Tibial nerve (tissue), 4 donors: Measurements from ENCODE around the gene TRPM2. TPM values are rescaled to one million over a fixed set of nuclear protein-coding genes. Genes with fewer than 3 reads are reported as not detected.

Experiments used
- DNase-seq, 2 donors: peaks; one replicate each; pipeline ENCODE4 v3.0.0-alpha.2; 2019; ENCODE audit warnings: low spot score in 2 of 2
- H3K27ac ChIP-seq, 4 donors: fragments of 200-600 bp; sonication (generic) in 3 of 4; one replicate each; pipeline ENCODE4 v1.5.1; 2017 to 2019; ENCODE audit warnings: mild to moderate bottlenecking in 1 of 4
- H3K27me3 ChIP-seq, 2 donors: fragments of 200-600 bp; sonication (generic) in 1 of 2; one replicate each; pipeline versions ENCODE4 v1.5.1 to v1.6.0; 2017 to 2019
- H3K36me3 ChIP-seq, 3 donors: fragments of 200-600 bp; sonication (generic); one replicate each; pipeline ENCODE4 v1.5.1; 2018 to 2019
- H3K4me1 ChIP-seq, 4 donors: fragments of 200-600 bp; sonication (generic) in 3 of 4; one replicate each; pipeline ENCODE4 v1.5.1; 2017 to 2019
- H3K4me3 ChIP-seq, 4 donors: fragments of 200-600 bp; sonication (generic) in 3 of 4; one replicate each; pipeline ENCODE4 v1.5.1; 2017 to 2019; ENCODE audit warnings: mild to moderate bottlenecking in 1 of 4, moderate library complexity in 1 of 4
- H3K9me3 ChIP-seq, 4 donors: fragments of 200-600 bp; sonication (generic) in 3 of 4; one replicate each; pipeline ENCODE4 v1.5.1; 2017 to 2019
- EP300 ChIP-seq, 2 donors: sonication (generic); formaldehyde crosslinking; IDR thresholded peaks; one replicate each; pipeline ENCODE4 v1.6.1; 2017; ENCODE audit warnings: antibody characterized with exemption in 2 of 2, mild to moderate bottlenecking in 1 of 2
- POLR2A ChIP-seq, 2 donors: fragments of 450-650 bp; IDR thresholded peaks; one replicate each; pipeline ENCODE4 v1.6.1; 2017; ENCODE audit warnings: antibody characterized with exemption in 2 of 2, mild to moderate bottlenecking in 2 of 2, moderate library complexity in 2 of 2
- WGBS, 2 donors: methylation state at CpG; one replicate each; pipeline ENCODE4 v1.1.5; 2018; 5-methylcytosine and 5-hydroxymethylcytosine counted together
- total RNA-seq, 4 donors: library from RNA; depleted of rRNA; stranded (reverse); fragments of >200 nt; gene quantifications; one replicate each; pipeline ENCODE4 v1.1.0, GENCODE V29; 2016
- TF ChIP-seq, protein P1 (sequence below), 5 experiments: fragments of 200-600 bp in 3 of 5; fragments of 450-650 bp in 2 of 5; sonication (generic) in 3 of 5; IDR thresholded peaks; one replicate each; pipeline ENCODE4 v1.5.1; 2016 to 2019; ENCODE audit warnings: antibody characterized with exemption in 5 of 5, mild to moderate bottlenecking in 3 of 5, moderate library complexity in 2 of 5

The TRPM2 gene
- total RNA-seq, 4 donors from 2014 or later, result 4.9 to 10.3 (median 7.8) TPM

DNA sequence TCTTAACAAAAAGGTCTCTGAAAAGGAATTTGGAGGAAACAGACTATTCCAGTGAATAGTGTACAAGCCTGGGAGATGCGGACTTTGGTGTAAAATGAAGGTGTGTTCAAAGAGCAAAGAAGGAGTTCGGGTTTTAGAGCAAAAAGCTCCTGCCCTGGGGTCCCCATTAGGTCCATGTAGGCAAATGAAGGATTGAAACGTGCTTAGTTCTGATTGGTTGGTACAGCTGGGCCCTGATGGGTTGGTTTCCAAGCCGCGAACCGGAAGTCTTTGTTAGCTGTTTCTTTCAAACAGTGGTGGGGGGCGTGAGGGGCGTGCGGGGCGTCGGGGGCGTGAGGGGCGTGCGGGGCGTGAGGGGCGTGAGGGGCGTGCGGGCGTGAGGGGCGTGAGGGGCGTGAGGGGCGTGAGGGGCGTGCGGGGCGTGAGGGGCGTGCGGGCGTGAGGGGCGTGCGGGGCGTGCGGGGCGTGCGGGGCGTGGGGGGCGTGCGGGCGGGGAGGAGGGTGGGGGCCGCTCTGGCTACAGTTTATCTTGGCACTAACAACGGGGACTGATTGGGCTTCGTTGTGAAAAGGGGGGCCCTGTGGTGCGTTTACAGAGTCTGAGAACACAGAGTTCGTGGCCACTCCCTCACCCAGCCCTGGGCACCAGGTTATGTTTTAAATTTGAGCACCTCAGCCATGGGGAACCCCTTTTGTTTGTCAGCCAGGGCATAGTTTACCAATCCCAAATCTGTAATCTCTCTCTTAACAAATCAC is 131.3 kb downstream of the TRPM2 start:
- Histone ChIP-seq H3K27ac (no peak overlapping the region), H3K36me3 (no peaks in the 10 kb centered on the region), H3K4me1 (no peaks in the 10 kb centered on the region), H3K27me3 (no peaks in the 10 kb centered on the region), H3K4me3 (no peak overlapping the region), H3K9me3 (peaks cover 0 to 4% (median 0%) of the 10 kb centered on the region in 4 donors)
- TF ChIP-seq, protein P1, sequence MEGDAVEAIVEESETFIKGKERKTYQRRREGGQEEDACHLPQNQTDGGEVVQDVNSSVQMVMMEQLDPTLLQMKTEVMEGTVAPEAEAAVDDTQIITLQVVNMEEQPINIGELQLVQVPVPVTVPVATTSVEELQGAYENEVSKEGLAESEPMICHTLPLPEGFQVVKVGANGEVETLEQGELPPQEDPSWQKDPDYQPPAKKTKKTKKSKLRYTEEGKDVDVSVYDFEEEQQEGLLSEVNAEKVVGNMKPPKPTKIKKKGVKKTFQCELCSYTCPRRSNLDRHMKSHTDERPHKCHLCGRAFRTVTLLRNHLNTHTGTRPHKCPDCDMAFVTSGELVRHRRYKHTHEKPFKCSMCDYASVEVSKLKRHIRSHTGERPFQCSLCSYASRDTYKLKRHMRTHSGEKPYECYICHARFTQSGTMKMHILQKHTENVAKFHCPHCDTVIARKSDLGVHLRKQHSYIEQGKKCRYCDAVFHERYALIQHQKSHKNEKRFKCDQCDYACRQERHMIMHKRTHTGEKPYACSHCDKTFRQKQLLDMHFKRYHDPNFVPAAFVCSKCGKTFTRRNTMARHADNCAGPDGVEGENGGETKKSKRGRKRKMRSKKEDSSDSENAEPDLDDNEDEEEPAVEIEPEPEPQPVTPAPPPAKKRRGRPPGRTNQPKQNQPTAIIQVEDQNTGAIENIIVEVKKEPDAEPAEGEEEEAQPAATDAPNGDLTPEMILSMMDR (IDR thresholded peaks at IDR 0.05), result no peak
- TF ChIP-seq POLR2A (IDR thresholded peaks at IDR 0.05) (no peak), EP300 (IDR thresholded peaks at IDR 0.05) (no peak)
- no peak for DNase-seq
- WGBS, 2 donors, result 83 to 86% methylated on average over 24 to 30 of the region's 43 CpGs

DNA sequence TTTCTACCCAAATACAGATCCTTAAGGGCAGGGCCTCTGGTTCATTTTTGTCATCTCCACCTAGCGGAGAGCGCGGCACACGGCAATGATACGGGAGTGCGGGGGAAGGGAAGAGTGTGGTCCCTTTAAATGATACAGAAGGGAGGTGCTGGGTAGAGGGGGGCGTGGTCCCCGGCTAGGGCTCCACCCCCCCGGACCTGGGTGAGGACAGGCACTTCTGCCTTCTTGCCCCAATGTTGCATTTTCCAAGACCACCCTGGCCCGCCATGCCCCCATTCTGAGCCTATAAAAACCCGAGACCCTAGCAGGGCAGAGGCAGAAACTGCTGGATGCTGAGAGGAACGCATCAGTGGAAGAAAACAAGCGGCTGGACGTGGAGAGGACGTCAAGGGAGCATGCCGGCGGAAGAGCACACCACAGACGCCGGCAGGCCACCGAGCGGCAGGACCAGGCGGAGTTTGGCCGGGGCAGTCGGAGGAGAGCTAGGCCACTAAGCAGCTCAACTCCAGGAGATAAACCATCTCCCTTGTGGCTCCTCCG is 131.9 kb downstream of the TRPM2 start:
- Histone ChIP-seq H3K4me3 (peak overlapping the region in 1 of 4 donors; percentile 27), H3K9me3 (peaks cover 0 to 5% (median 0%) of the 10 kb centered on the region in 4 donors), H3K27ac (no peak overlapping the region), H3K36me3 (no peaks in the 10 kb centered on the region), H3K27me3 (no peaks in the 10 kb centered on the region), H3K4me1 (no peaks in the 10 kb centered on the region)
- WGBS, 2 donors, result 68 to 76% methylated on average over 25 of the region's 25 CpGs
- no peak for TF ChIP-seq POLR2A (IDR thresholded peaks at IDR 0.05)
- TF ChIP-seq, protein P1 (IDR thresholded peaks at IDR 0.05), result peak in 1 of 5 experiments; percentile 12
- peak in 1 of 2 donors; percentile 17 for DNase-seq

- no peaks in the 10 kb centered on the region for H3K4me1 ChIP-seq
- no peak for TF ChIP-seq POLR2A (IDR thresholded peaks at IDR 0.05)
- TF ChIP-seq, protein P1 (IDR thresholded peaks at IDR 0.05), result no peak
- TF ChIP-seq EP300 (IDR thresholded peaks at IDR 0.05), result no peak
- H3K27me3 ChIP-seq, result no peaks in the 10 kb centered on the region
- H3K36me3 ChIP-seq, result no peaks in the 10 kb centered on the region
- H3K27ac ChIP-seq, result no peak overlapping the region
- DNase-seq, result no peak
- H3K4me3 ChIP-seq, result peak overlapping the region in 1 of 4 donors; percentile 27
- H3K9me3 ChIP-seq, result peaks cover 0 to 8% (median 0%) of the 10 kb centered on the region in 4 donors
- 69 to 85% methylated on average over 10 of the region's 10 CpGs for WGBS, 2 donors
These were observed 132.4 kb downstream of the TRPM2 start for GRCh38 chr21:44485796-44486195.

DNA sequence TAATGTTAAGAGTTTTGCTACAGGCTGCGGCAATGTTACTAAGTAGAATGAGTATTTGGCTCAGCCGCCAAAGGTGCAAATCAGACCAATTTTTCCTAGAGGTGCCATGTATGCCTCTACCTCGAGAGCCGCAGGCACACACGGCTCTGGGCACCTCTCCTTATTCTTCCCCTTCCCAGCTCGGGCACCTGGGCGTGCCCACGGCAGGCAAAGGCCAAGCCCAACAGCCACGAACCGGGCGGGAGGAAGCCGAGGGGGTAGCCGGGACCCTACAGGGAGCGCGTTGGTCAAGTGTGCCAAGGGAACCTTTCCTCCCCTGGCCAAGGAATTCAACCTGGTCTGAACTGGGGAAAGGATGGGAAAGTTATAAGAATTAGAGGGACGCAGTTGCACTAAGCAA is 132.9 kb downstream of the TRPM2 start:
- Histone ChIP-seq H3K27ac (no peak overlapping the region), H3K27me3 (no peaks in the 10 kb centered on the region), H3K9me3 (peaks cover 0 to 8% (median 0%) of the 10 kb centered on the region in 4 donors), H3K4me1 (no peaks in the 10 kb centered on the region), H3K4me3 (peak overlapping the region in 1 of 4 donors; percentile 27), H3K36me3 (no peaks in the 10 kb centered on the region)
- no peak for DNase-seq
- TF ChIP-seq EP300 (IDR thresholded peaks at IDR 0.05) (no peak), POLR2A (IDR thresholded peaks at IDR 0.05) (no peak)
- TF ChIP-seq, protein P1 (IDR thresholded peaks at IDR 0.05), result no peak
- WGBS, 2 donors, result 83 to 88% methylated on average over 16 of the region's 16 CpGs

DNA sequence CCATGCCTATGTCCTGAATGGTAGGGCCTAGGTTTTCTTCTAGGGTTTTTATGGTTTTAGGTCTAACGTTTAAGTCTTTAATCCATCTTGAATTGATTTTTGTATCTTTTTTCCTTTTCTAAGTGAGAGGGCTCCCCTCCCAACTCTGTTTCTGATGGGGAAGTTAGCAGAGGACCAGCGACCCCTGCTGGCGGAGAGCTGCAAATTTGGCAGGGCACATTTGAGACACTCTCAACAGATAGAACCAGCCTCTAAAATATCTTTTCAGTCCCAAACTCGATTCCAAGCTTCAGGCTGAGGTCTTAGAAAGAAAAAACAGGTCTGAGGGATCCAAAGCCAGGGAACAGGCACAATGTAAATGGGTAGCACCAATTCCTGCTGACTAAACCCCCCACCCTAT is 134.4 kb downstream of the TRPM2 start:
- no peak for TF ChIP-seq EP300 (IDR thresholded peaks at IDR 0.05)
- TF ChIP-seq, protein P1 (IDR thresholded peaks at IDR 0.05), result peak in 1 of 5 experiments; percentile 12
- WGBS, 2 donors, result 24 to 34% methylated on average over 4 of the region's 4 CpGs
- no peak overlapping the region for H3K4me3 ChIP-seq
- no peaks in the 10 kb centered on the region for H3K4me1 ChIP-seq
- no peaks in the 10 kb centered on the region for H3K27me3 ChIP-seq
- H3K36me3 ChIP-seq, result no peaks in the 10 kb centered on the region
- H3K9me3 ChIP-seq, result peaks cover 0 to 19% (median 2%) of the 10 kb centered on the region in 4 donors
- no peak for DNase-seq
- no peak overlapping the region for H3K27ac ChIP-seq
